ENCODE data around the gene TCFL5.

TCFL5 gene

DNA sequence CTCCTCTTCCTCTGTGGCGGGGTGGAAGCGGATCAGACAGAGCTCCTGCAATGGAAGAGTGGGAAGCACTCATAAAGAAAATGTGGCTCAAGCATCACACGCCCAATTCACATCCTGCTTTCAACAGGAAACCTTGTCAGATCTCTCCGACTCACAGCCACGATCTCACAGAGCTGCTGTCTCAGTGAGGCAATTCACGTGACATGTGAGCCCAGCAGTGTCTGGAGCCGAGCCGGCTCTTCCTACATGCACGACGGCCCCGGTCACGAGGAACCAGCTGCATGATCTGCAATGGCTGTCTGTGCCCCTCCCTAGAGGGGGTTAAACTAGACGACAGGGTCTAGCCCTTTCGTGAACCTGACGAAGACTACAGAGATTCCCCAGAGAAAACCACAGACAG is 29.5 kb upstream of the TCFL5 start:
- peaks cover 6% of the 10 kb centered on the region for H3K4me1 Mint-ChIP-seq
- H3K27ac Mint-ChIP-seq (ENCODE audit: low read depth), result no peak overlapping the region
- no peak for DNase-seq (ENCODE audit: low spot score in 2 of 2)
- ATAC-seq (replicated peaks; ENCODE audit: extremely low read depth, poor library complexity, severe bottlenecking), result no peak
- no peaks in the 10 kb centered on the region for H3K27me3 Mint-ChIP-seq
- H3K4me3 Mint-ChIP-seq, result no peak overlapping the region
- peaks cover 74% of the 10 kb centered on the region for H3K36me3 Mint-ChIP-seq (ENCODE audit: insufficient read depth)
- H3K9me3 Mint-ChIP-seq, result no peaks in the 10 kb centered on the region

DNA sequence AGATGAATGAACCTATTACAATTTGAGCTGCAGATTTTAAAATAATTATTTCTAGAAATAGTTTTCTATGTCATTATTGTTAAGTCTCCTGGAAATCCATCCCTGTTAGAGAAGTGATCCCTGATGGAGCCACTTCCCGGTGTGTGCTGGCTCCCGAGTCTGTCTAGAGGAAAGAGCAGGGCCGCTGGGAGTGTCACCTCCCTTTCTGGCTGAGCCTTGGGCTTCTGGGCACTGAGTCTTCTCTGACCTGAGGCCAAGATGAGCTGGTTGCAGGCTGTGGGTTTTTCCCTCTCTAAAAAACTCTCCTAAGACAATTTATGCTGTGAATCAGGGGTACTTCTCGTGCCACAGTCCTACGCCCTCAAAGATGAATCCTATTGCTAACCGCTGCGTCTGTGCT is 28.8 kb upstream of the TCFL5 start:
- DNase-seq (ENCODE audit: low spot score in 2 of 2) (no peak), ATAC-seq (replicated peaks; ENCODE audit: extremely low read depth, poor library complexity, severe bottlenecking) (no peak)
- H3K27ac Mint-ChIP-seq (ENCODE audit: low read depth), result no peak overlapping the region
- H3K4me1 Mint-ChIP-seq, result peaks cover 6% of the 10 kb centered on the region
- H3K9me3 Mint-ChIP-seq, result no peaks in the 10 kb centered on the region
- no peak overlapping the region for H3K4me3 Mint-ChIP-seq
- no peaks in the 10 kb centered on the region for H3K27me3 Mint-ChIP-seq
- peaks cover 69% of the 10 kb centered on the region for H3K36me3 Mint-ChIP-seq (ENCODE audit: insufficient read depth)

DNA sequence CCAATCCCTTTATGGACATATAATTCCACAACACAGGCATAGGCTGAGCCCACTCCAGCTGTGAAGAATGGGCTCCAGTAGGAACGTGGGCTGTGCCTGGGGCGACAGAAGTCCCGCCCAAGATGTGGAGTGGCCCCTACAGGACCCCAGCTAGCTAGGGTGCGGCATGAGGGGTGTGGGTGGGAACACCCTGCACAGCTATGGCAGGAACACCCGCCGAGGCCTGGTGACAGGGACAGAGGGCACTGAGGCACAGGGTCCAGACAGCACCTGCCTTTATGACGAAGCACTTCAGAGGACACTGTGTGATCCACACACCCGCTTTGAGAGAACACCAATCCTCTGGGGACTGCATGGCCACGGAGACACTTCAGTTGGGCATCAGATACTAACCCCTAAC is 28.2 kb upstream of the TCFL5 start:
- H3K36me3 Mint-ChIP-seq (ENCODE audit: insufficient read depth), result peaks cover 65% of the 10 kb centered on the region
- H3K4me3 Mint-ChIP-seq, result no peak overlapping the region
- peaks cover 6% of the 10 kb centered on the region for H3K4me1 Mint-ChIP-seq
- H3K27me3 Mint-ChIP-seq, result no peaks in the 10 kb centered on the region
- H3K9me3 Mint-ChIP-seq, result no peaks in the 10 kb centered on the region
- no peak overlapping the region for H3K27ac Mint-ChIP-seq (ENCODE audit: low read depth)
- no peak for ATAC-seq (replicated peaks; ENCODE audit: extremely low read depth, poor library complexity, severe bottlenecking)
- no peak for DNase-seq (ENCODE audit: low spot score in 2 of 2)

DNA sequence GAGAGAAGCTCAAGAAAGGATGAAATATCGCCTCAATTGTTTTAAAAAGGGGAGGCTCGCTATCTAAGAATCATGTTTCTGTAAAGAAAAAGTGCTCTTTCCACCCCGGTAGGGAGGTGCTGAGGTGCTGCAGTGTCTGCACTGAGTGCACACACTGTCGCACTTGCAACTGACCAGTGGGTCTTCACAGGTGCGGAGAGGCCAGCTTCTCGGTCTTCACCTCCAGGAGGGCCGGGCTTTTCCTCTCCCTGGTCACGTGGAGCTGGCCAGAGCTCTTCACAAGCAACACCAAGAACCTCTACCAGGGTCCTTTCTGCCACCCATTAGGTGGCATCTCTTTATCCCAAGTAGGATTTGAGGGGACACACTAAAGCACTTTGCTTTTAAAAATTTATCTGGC is 27.8 kb upstream of the TCFL5 start:
- no peak for ATAC-seq (replicated peaks; ENCODE audit: extremely low read depth, poor library complexity, severe bottlenecking)
- Mint-ChIP-seq H3K36me3 (ENCODE audit: insufficient read depth) (peaks cover 60% of the 10 kb centered on the region), H3K27me3 (no peaks in the 10 kb centered on the region), H3K4me3 (no peak overlapping the region), H3K9me3 (no peaks in the 10 kb centered on the region), H3K27ac (ENCODE audit: low read depth) (no peak overlapping the region), H3K4me1 (peaks cover 6% of the 10 kb centered on the region)
- no peak for DNase-seq (ENCODE audit: low spot score in 2 of 2)

DNA sequence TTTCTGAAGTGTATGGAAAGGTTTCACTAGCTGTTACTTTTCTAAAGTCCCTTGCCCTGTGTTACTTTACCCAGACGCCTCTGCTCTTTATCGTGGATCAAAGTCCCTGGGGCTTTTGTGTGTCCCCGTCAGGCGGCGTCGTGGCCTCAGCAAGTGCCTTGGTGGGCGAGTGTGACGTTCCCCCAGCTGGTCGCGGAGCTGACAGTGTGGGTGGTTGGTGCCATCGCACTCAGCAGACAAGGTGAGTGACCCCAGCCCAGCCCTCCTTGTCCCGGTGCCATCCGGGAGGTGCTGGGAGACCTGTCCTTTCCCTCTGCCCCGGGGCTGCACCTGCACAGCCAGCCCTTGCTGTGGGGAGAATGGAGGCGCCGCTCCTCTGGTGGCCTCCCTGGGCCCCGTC is 27.3 kb upstream of the TCFL5 start:
- H3K36me3 Mint-ChIP-seq (ENCODE audit: insufficient read depth), result peaks cover 55% of the 10 kb centered on the region
- H3K27me3 Mint-ChIP-seq, result no peaks in the 10 kb centered on the region
- H3K4me3 Mint-ChIP-seq, result no peak overlapping the region
- ATAC-seq (replicated peaks; ENCODE audit: extremely low read depth, poor library complexity, severe bottlenecking) (no peak), DNase-seq (ENCODE audit: low spot score in 2 of 2) (no peak)
- H3K4me1 Mint-ChIP-seq, result peaks cover 6% of the 10 kb centered on the region
- H3K9me3 Mint-ChIP-seq, result no peaks in the 10 kb centered on the region
- no peak overlapping the region for H3K27ac Mint-ChIP-seq (ENCODE audit: low read depth)

DNA sequence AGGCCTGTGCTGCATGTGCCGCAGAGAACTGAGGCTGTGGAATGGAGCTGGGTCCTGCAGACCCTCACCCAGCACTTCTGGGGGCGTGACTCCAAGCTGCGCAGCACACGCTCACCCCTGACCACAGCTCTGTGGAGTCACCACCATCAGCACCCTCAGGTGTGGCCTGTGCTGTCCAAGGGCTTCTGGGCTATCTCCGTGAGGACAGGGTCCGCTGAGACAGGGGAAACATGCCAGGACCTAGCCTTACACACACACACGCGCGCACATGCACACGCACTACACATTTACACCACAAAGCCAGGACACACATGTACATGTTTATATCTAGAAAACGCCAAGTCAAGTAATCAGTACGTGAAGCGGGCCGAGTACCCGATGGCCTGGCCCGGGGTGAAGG is 26.8 kb upstream of the TCFL5 start:
- H3K4me1 Mint-ChIP-seq, result peaks cover 6% of the 10 kb centered on the region
- H3K9me3 Mint-ChIP-seq, result no peaks in the 10 kb centered on the region
- H3K27me3 Mint-ChIP-seq, result no peaks in the 10 kb centered on the region
- no peak for DNase-seq (ENCODE audit: low spot score in 2 of 2)
- no peak overlapping the region for H3K27ac Mint-ChIP-seq (ENCODE audit: low read depth)
- peaks cover 50% of the 10 kb centered on the region for H3K36me3 Mint-ChIP-seq (ENCODE audit: insufficient read depth)
- no peak overlapping the region for H3K4me3 Mint-ChIP-seq
- ATAC-seq (replicated peaks; ENCODE audit: extremely low read depth, poor library complexity, severe bottlenecking), result no peak

DNA sequence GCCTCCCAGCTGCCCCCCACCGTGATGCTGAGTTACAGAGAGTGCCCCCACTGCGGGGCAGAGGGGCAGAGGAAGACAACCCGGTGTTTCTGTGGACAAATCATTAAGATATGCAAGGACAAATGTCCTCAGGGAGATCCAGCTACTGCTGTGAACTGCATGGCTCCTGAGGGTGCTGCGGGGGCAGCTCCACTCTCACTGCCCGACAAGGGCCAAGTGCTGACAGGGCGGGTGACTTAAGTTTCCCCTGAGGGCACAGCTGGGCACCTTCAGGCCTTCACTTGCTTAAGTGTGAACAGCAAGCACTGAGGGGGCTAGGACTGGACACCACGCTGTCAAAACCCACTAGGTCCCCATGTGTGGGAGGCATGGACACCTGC is 26.2 kb upstream of the TCFL5 start:
- Mint-ChIP-seq H3K36me3 (ENCODE audit: insufficient read depth) (peaks cover 45% of the 10 kb centered on the region), H3K27ac (ENCODE audit: low read depth) (no peak overlapping the region), H3K4me1 (peaks cover 6% of the 10 kb centered on the region), H3K4me3 (no peak overlapping the region), H3K9me3 (no peaks in the 10 kb centered on the region), H3K27me3 (no peaks in the 10 kb centered on the region)
- ATAC-seq (replicated peaks; ENCODE audit: extremely low read depth, poor library complexity, severe bottlenecking), result no peak
- no peak for DNase-seq (ENCODE audit: low spot score in 2 of 2)

DNA sequence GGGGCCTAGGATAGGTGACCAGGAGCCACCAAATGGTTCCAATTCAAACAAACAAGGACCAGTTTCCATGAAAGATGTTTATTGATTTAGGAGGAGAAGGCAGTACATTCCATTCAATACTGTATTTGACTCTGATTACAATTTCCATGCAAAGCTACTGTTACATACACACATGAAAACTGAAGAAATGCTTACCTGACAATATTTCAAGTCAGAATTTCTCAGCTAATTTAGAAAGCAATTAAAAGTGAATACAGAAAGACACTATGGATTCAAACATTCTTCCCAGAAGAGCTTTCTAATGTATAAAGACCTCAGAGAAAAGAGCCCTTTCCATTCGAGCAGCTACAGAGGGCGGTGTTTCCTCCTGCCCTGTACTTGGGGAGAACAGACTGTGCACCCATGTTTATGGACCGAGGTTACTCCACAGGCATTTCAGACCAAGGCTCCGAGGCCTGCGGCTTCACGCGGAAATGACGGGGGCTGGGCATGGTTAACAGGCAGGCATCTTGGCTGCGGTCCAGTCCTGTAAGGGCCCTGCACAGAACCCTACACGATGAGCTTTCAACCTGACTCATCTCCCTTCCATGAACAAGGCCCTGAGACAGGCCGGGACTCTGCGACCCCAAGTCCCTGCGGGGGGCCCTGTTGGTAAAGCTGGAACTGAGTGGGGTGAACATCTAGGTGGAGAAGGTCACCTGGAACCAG is 25.7 kb upstream of the TCFL5 start:
- Mint-ChIP-seq H3K27ac (ENCODE audit: low read depth) (no peak overlapping the region), H3K4me1 (peaks cover 6% of the 10 kb centered on the region), H3K27me3 (no peaks in the 10 kb centered on the region), H3K36me3 (ENCODE audit: insufficient read depth) (peaks cover 39% of the 10 kb centered on the region), H3K9me3 (no peaks in the 10 kb centered on the region), H3K4me3 (no peak overlapping the region)
- DNase-seq (ENCODE audit: low spot score in 2 of 2), result peak in 1 of 2 donors; percentile 38
- ATAC-seq (replicated peaks; ENCODE audit: extremely low read depth, poor library complexity, severe bottlenecking), result peak; percentile 80

DNA sequence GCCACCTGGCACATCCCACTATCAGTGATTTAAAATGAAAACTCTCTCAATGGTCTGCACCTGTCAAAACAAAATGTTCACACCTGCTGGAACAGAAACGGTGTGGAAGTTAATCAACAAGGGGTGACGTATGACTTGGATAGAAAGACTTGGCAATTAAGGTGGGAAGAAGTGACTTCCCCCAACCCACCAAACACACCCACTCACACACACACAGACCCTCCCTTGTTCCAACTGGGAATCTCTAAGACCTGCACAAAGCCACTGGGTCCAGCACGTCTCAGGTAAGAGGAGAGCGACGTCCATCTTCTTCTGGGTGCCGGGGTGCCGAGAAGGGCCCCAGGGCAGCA is 25.1 kb upstream of the TCFL5 start:
- DNase-seq (ENCODE audit: low spot score in 2 of 2) (no peak), ATAC-seq (replicated peaks; ENCODE audit: extremely low read depth, poor library complexity, severe bottlenecking) (no peak)
- no peaks in the 10 kb centered on the region for H3K27me3 Mint-ChIP-seq
- H3K9me3 Mint-ChIP-seq, result no peaks in the 10 kb centered on the region
- H3K27ac Mint-ChIP-seq (ENCODE audit: low read depth), result no peak overlapping the region
- no peak overlapping the region for H3K4me3 Mint-ChIP-seq
- H3K4me1 Mint-ChIP-seq, result peaks cover 6% of the 10 kb centered on the region
- peaks cover 38% of the 10 kb centered on the region for H3K36me3 Mint-ChIP-seq (ENCODE audit: insufficient read depth)

DNA sequence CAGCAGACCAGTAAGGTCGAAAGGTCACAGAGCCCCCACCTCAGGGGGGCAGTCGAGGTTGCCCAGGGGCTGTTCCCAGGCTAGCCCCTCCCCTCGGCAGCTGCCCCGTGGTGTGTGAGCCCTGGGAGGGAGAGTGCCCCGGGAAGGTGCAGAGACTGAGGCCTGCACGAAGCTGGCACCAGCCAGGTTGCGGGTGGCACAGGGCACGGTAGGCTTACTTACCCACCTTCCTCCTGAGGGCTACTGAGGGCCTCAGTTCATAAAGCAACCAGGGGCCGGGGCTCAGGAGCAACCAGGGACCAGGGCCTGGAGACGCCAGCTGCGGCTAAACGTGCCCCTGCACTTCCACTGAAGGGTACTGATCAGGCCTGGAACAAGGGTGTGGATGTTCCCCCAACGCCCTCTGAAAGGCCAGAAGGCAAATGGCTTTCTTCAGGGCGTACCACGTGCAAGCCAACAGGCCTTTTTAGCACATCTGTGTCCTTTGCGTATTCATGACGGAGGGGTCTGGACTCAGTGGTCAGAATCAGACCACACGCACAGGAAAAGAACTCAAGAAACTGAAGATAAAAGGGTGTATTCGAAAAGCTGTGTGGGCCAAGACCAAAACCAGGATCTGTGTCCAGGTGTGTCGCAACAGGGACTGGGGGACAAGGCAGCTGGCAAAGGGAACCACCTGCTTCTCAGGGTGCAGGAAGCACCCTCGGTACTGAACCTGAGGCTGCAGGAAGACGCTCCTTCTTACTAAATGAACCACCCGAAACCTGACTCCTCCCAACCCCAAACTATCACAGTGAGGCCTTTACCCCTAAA is 24.5 kb upstream of the TCFL5 start:
- no peak overlapping the region for H3K27ac Mint-ChIP-seq (ENCODE audit: low read depth)
- no peak for ATAC-seq (replicated peaks; ENCODE audit: extremely low read depth, poor library complexity, severe bottlenecking)
- H3K4me1 Mint-ChIP-seq, result peaks cover 6% of the 10 kb centered on the region
- H3K27me3 Mint-ChIP-seq, result no peaks in the 10 kb centered on the region
- H3K36me3 Mint-ChIP-seq (ENCODE audit: insufficient read depth), result peaks cover 35% of the 10 kb centered on the region
- H3K9me3 Mint-ChIP-seq, result no peaks in the 10 kb centered on the region
- no peak for DNase-seq (ENCODE audit: low spot score in 2 of 2)
- H3K4me3 Mint-ChIP-seq, result no peak overlapping the region

DNA sequence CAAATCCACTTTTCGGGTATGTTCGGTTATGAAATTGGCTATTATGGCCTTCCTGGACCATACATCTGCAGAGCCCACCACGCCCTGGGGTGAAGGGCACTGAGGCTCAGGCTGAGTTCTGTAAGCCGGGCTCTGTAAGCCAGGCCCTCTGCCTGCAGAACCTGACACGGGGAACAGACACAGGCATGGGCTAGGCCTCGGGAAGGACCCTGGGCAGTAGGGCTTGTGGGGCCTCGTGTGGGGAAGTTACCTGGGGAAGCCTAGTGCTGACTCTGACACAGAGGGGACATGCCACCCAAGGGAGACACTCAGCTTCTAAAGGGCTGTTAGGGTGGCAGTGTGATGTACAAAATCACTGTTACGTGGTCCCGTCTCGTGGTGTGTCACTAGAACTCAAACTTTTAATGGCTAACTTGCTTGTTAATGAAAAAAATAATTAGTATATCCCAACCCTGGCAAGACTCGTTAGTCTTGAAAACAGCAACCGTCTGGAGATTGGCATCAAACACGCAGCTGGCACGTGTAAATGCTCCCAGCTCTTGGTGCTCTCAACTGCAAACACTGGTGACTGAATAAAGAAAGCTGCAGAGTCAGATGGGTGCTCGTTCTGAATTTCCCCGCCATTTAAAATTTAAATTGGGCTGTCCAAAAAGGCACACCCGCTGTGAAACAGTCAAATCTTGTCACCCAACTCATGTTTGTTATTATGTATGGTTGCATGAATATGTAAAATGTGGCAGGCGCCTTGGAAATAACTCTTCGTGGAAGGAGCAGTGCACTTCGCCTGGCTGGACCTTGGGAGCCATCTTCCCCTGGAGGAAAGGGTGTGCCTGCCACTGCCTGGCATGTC is 23.6 kb upstream of the TCFL5 start:
- H3K36me3 Mint-ChIP-seq (ENCODE audit: insufficient read depth), result peaks cover 28% of the 10 kb centered on the region
- H3K27ac Mint-ChIP-seq (ENCODE audit: low read depth), result no peak overlapping the region
- H3K4me3 Mint-ChIP-seq, result no peak overlapping the region
- no peaks in the 10 kb centered on the region for H3K9me3 Mint-ChIP-seq
- H3K27me3 Mint-ChIP-seq, result no peaks in the 10 kb centered on the region
- peaks cover 6% of the 10 kb centered on the region for H3K4me1 Mint-ChIP-seq
- DNase-seq (ENCODE audit: low spot score in 2 of 2) (no peak), ATAC-seq (replicated peaks; ENCODE audit: extremely low read depth, poor library complexity, severe bottlenecking) (no peak)

DNA sequence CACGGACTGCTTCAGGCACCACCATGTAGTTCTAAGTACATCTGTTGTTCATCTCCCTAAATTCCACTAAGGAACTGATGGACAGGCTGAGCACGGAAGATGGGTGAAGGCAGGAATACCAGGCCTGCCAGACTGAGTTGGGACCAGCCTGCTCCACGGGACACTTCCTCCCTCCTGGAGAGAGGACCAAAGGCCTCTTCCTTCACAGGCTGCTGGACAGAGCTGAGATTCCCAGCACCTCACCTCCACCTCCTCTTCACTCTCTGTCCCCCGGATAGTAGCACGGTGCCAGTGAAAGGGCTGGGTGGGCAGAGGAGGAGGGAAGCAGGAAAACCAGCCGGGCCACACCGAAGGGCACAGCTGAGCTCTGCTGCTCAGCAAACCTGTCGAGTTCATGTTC is 22.9 kb upstream of the TCFL5 start:
- Mint-ChIP-seq H3K36me3 (ENCODE audit: insufficient read depth) (peaks cover 26% of the 10 kb centered on the region), H3K9me3 (no peaks in the 10 kb centered on the region), H3K4me3 (no peak overlapping the region), H3K4me1 (peaks cover 6% of the 10 kb centered on the region), H3K27me3 (no peaks in the 10 kb centered on the region), H3K27ac (ENCODE audit: low read depth) (no peak overlapping the region)
- no peak for DNase-seq (ENCODE audit: low spot score in 2 of 2)
- no peak for ATAC-seq (replicated peaks; ENCODE audit: extremely low read depth, poor library complexity, severe bottlenecking)
